IMR-90 (cell line): Measurements from ENCODE around the gene ALDH1B1. TPM values are rescaled to one million over a fixed set of nuclear protein-coding genes. Genes with fewer than 3 reads are reported as not detected.

Source experiments
- ATAC-seq: fragments of 200-7000 bp; cut with Tn5 transposase; 2 replicates; pipeline ENCODE4 v1.9.1; 2020; ENCODE audit warnings: low read depth, mild to moderate bottlenecking, moderate library complexity
- BruUV-seq: library from RNA; stranded (reverse); fragments of 400-500 nt; replicated peaks from 2 replicates; lab custom pipeline; 2021; lab: Mats Ljungman, UMichigan
- CTCF ChIA-PET: fragments of 300-600 bp; formaldehyde crosslinking; extraction: SDS; loops from one replicate; lab custom pipeline; 2021; ENCODE audit warnings: antibody characterized with exemption; lab: Yijun Ruan, JAX
- POLR2A ChIA-PET: fragments of 300-600 bp; sonication (Branson Sonifier 250); formaldehyde crosslinking; loops from one replicate; lab custom pipeline; 2022; ENCODE audit warnings: antibody characterized with exemption; ENCODE audit not compliant: unreplicated experiment; lab: Charles Lee
- DNase-seq: peaks from one replicate; pipeline ENCODE4 v3.0.0; 2013
- H2AFZ ChIP-seq: replicated peaks from 2 replicates; pipeline ENCODE3; 2013; ENCODE audit warnings: low read length, mild to moderate bottlenecking; ENCODE audit not compliant: poor library complexity
- H2AK5ac ChIP-seq: 2 replicates; pipeline ENCODE4 v1.6.1; 2013; ENCODE audit warnings: low read depth, low read length, inconsistent platforms
- H2AK9ac ChIP-seq: replicated peaks from 2 replicates; pipeline ENCODE3; 2013; ENCODE audit warnings: mild to moderate bottlenecking, low read depth, low read length, moderate library complexity; ENCODE audit not compliant: poor library complexity
- H2BK120ac ChIP-seq: 2 replicates; pipeline ENCODE4 v1.6.1; 2013; ENCODE audit warnings: low read depth, low read length, inconsistent platforms
- H2BK15ac ChIP-seq: 3 replicates; pipeline ENCODE4 v1.6.1; 2013; ENCODE audit warnings: low read depth, low read length, inconsistent platforms
- H2BK20ac ChIP-seq: 2 replicates; pipeline ENCODE4 v1.6.1; 2013; ENCODE audit warnings: low read depth, mild to moderate bottlenecking, inconsistent platforms, low read length, moderate library complexity
- H2BK5ac ChIP-seq: 2 replicates; pipeline ENCODE4 v1.6.1; 2013; ENCODE audit warnings: mild to moderate bottlenecking, low read depth, low read length, inconsistent platforms; ENCODE audit not compliant: poor library complexity, severe bottlenecking
- H3K14ac ChIP-seq: replicated peaks from 2 replicates; pipeline ENCODE4 v1.6.1; 2013; ENCODE audit warnings: low read depth, low read length, inconsistent platforms
- H3K18ac ChIP-seq: 2 replicates; pipeline ENCODE4 v1.6.1; 2013; ENCODE audit warnings: low read depth, low read length, control low read depth
- H3K23ac ChIP-seq: 2 replicates; pipeline ENCODE4 v1.6.1; 2013; ENCODE audit warnings: low read depth, low read length, inconsistent platforms
- H3K27ac ChIP-seq: 2 replicates; pipeline ENCODE4 v1.5.1; 2013; ENCODE audit warnings: mild to moderate bottlenecking, control low read depth, low read length; ENCODE audit not compliant: insufficient read depth
- H3K27me3 ChIP-seq: 2 replicates; pipeline ENCODE4 v1.6.1; 2013; ENCODE audit warnings: low read length; ENCODE audit not compliant: control insufficient read depth, insufficient read depth
- H3K36me3 ChIP-seq: 2 replicates; pipeline ENCODE4 v1.6.1; 2013; ENCODE audit warnings: low read length, mixed read lengths; ENCODE audit not compliant: control insufficient read depth, insufficient read depth
- H3K4ac ChIP-seq: 2 replicates; pipeline ENCODE4 v1.6.1; 2013; ENCODE audit warnings: low read depth, low read length, inconsistent platforms
- H3K4me1 ChIP-seq: 2 replicates; pipeline ENCODE4 v1.6.1; 2013; ENCODE audit warnings: low read length, mixed read lengths; ENCODE audit not compliant: control insufficient read depth, insufficient read depth
- H3K4me2 ChIP-seq: 2 replicates; pipeline ENCODE4 v1.6.1; 2013; ENCODE audit warnings: low read depth, mild to moderate bottlenecking, control low read depth, low read length, moderate library complexity
- H3K4me3 ChIP-seq: 2 replicates; pipeline ENCODE4 v1.5.1; 2013; ENCODE audit warnings: low read depth, mild to moderate bottlenecking, control low read depth, low read length, moderate library complexity; ENCODE audit not compliant: insufficient read depth
- H3K56ac ChIP-seq: 2 replicates; pipeline ENCODE4 v1.6.1; 2013; ENCODE audit warnings: low read length, inconsistent platforms; ENCODE audit not compliant: insufficient read depth; ENCODE audit errors: extremely low read depth
- H3K79me1 ChIP-seq, 2 experiments: 2 replicates each; pipeline ENCODE4 v1.6.1; 2013; ENCODE audit warnings: low read length in 2 of 2, inconsistent platforms in 1 of 2, low read depth in 1 of 2
- H3K9ac ChIP-seq: 2 replicates; pipeline ENCODE4 v1.6.1; 2013; ENCODE audit warnings: low read depth, low read length, control low read depth
- H3K9me1 ChIP-seq: 2 replicates; pipeline ENCODE4 v1.6.1; 2013; ENCODE audit warnings: low read length, inconsistent platforms; ENCODE audit not compliant: insufficient read depth
- H3K9me3 ChIP-seq: 2 replicates; pipeline ENCODE4 v1.6.1; 2013; ENCODE audit warnings: low read length; ENCODE audit not compliant: control insufficient read depth, insufficient read depth
- H4K20me1 ChIP-seq: 2 replicates; pipeline ENCODE4 v1.6.1; 2013; ENCODE audit warnings: low read length, inconsistent platforms; ENCODE audit not compliant: insufficient read depth
- H4K5ac ChIP-seq: 2 replicates; pipeline ENCODE4 v1.6.1; 2013; ENCODE audit warnings: mild to moderate bottlenecking, low read depth, low read length, control low read depth
- H4K8ac ChIP-seq, 2 experiments: 2 replicates each; pipeline ENCODE4 v1.6.1; 2013; ENCODE audit warnings: low read depth in 2 of 2, low read length in 2 of 2, control low read depth in 1 of 2, inconsistent platforms in 1 of 2
- H4K91ac ChIP-seq: 2 replicates; pipeline ENCODE4 v1.6.1; 2013; ENCODE audit warnings: low read depth, low read length, inconsistent platforms; ENCODE audit not compliant: insufficient read depth
- BHLHE40 ChIP-seq: fragments of 150-350 bp; IDR thresholded peaks from 2 replicates; pipeline ENCODE4 v1.6.1; 2016; ENCODE audit warnings: mild to moderate bottlenecking, low read depth, low read length
- CEBPB ChIP-seq: IDR thresholded peaks from 2 replicates; pipeline ENCODE4 v1.6.1; 2012; ENCODE audit warnings: low read depth, low read length, improper control_type of control experiment
- CHD1 ChIP-seq: IDR thresholded peaks from 2 replicates; pipeline ENCODE4 v1.6.1; 2012; ENCODE audit warnings: low read depth, low read length, improper control_type of control experiment
- FOS ChIP-seq: fragments of 150-350 bp; IDR thresholded peaks from 2 replicates; pipeline ENCODE4 v1.6.1; 2016; ENCODE audit warnings: low read depth, low read length
- MAFK ChIP-seq: IDR thresholded peaks from 2 replicates; pipeline ENCODE4 v1.6.1; 2012; ENCODE audit warnings: low read depth, low read length, improper control_type of control experiment
- MAZ ChIP-seq: IDR thresholded peaks from 2 replicates; pipeline ENCODE4 v1.6.1; 2012; ENCODE audit warnings: low read depth, mild to moderate bottlenecking, low read length, improper control_type of control experiment, moderate library complexity, borderline replicate concordance
- MXI1 ChIP-seq: IDR thresholded peaks from 2 replicates; pipeline ENCODE4 v1.6.1; 2012; ENCODE audit warnings: low read depth, mild to moderate bottlenecking, low read length, moderate library complexity, borderline replicate concordance
- NFE2L2 ChIP-seq: fragments of 150-350 bp; IDR thresholded peaks from 2 replicates; pipeline ENCODE4 v1.6.1; 2016; ENCODE audit warnings: low read depth, mild to moderate bottlenecking, low read length
- POLR2A ChIP-seq: IDR thresholded peaks from 2 replicates; pipeline ENCODE4 v1.6.1; 2012; ENCODE audit warnings: mild to moderate bottlenecking, low read depth, low read length
- RFX5 ChIP-seq: IDR thresholded peaks from 2 replicates; pipeline ENCODE4 v1.8.0; 2012; ENCODE audit warnings: low read depth, mild to moderate bottlenecking, low read length, moderate library complexity
- SMC3 ChIP-seq: fragments of 150-350 bp; IDR thresholded peaks from 2 replicates; pipeline ENCODE4 v1.6.1; 2016; ENCODE audit warnings: low read depth, mild to moderate bottlenecking, antibody characterized with exemption, low read length, moderate library complexity
- USF2 ChIP-seq: fragments of 150-350 bp; IDR thresholded peaks from 2 replicates; pipeline ENCODE4 v1.6.1; 2017; ENCODE audit warnings: mild to moderate bottlenecking, antibody characterized with exemption, low read length, low read depth
- WGBS, 2 experiments: methylation state at CpG; one replicate each; pipeline versions ENCODE4 v1.1.5 to v1.1.7; 2013; ENCODE audit warnings: missing lambda C conversion rate in 2 of 2; ENCODE audit not compliant: insufficient read length in 1 of 2; ENCODE audit errors: extremely low coverage in 2 of 2; 5-methylcytosine and 5-hydroxymethylcytosine counted together
- dilution Hi-C: fragments of 300-500 bp; cut with HindIII; formaldehyde crosslinking; loops from one replicate; pipeline ENCODE4 v1.14.3; 2018; ENCODE audit warnings: low sequenced_read_pairs; ENCODE audit not compliant: unreplicated experiment
- in situ Hi-C: fragments of 300-500 bp; cut with MboI; formaldehyde crosslinking; loops from 3 replicates; pipeline ENCODE4 v1.14.3; 2019; ENCODE audit warnings: low sequenced_read_pairs, inconsistent platforms, mixed read lengths
- intact Hi-C: fragments of 100-400 bp; cut with micrococcal nuclease; formaldehyde crosslinking; loops from 2 replicates; pipeline ENCODE4 v1.10.0; 2022
- polyA plus RNA-seq, 3 experiments: library from polyadenylated mRNA; depleted of rRNA; stranded (reverse); fragments of >200 nt; gene quantifications; 2 replicates each; pipeline ENCODE4 v1.2.3, GENCODE V29; 2012; ENCODE audit warnings: low replicate concordance in 1 of 3
- total RNA-seq: library from RNA; depleted of rRNA; stranded (reverse); fragments of >200 nt; gene quantifications from 2 replicates; pipeline ENCODE4 v1.2.3, GENCODE V29; 2012
- TF ChIP-seq, protein P1 (sequence below): conservative IDR thresholded peaks from 2 replicates; pipeline ENCODE4 v1.5.1; 2012; ENCODE audit warnings: mild to moderate bottlenecking, low read depth, low read length, improper control_type of control experiment

The ALDH1B1 gene
- total and polyA plus RNA-seq, 2 of the 4 experiments (the other 2 are of a cell fraction) = 29.6 to 37.6 TPM

GRCh38 chr9:38362852-38363588 is 29.5 kb upstream of the ALDH1B1 start:
- Histone ChIP-seq H4K8ac (no peak overlapping the region; a peak in 1 of 4 replicates), H3K36me3 (no peaks in the 10 kb centered on the region), H2AK5ac (0 out of 2 replicates have a peak overlapping the region, but pooled peaks have one; percentile 2), H3K27me3 (peaks cover 7% of the 10 kb centered on the region), H3K9ac (peak overlapping the region; percentile 1; the same call in 1 of the 2 replicates), H4K91ac (0 out of 2 replicates have a peak overlapping the region, but pooled peaks have one; percentile 5), H3K4me3 (no peak overlapping the region), H3K56ac (no peak overlapping the region), H3K18ac (no peak overlapping the region), H2AK9ac (peak overlapping the region; percentile 19), H3K79me1 (no peaks in the 10 kb centered on the region), H3K9me1 (no peaks in the 10 kb centered on the region), H3K23ac (no peak overlapping the region), H3K27ac (no peak overlapping the region), H4K5ac (no peak overlapping the region), H3K14ac (no peak overlapping the region), H3K4me1 (peaks cover 3% of the 10 kb centered on the region), H2BK15ac (0 out of 3 replicates have a peak overlapping the region, but pooled peaks have one; percentile 20), H2AFZ (peak overlapping the region; percentile 88), H3K4ac (peak overlapping the region; percentile 34; the same call in 1 of the 2 replicates), H2BK20ac (0 out of 2 replicates have a peak overlapping the region, but pooled peaks have one; percentile 50), H3K9me3 (no peaks in the 10 kb centered on the region), H4K20me1 (no peaks in the 10 kb centered on the region), H2BK5ac (no peak overlapping the region), H2BK120ac (peak overlapping the region; percentile 28), H3K4me2 (peak overlapping the region; percentile 51)
- dilution Hi-C loops (no loop called here), intact Hi-C loops (loop anchor here (1.0 to 5.0 kb wide), 7 partner anchors 276 to 880 kb away; partner anchors contain the start of genes SHB and TOMM5), in situ Hi-C loops (loop anchor here (5.0 to 25.0 kb wide), 4 partner anchors 278 to 876 kb away; partner anchors contain the start of gene POLR1E)
- DNase-seq (peak; percentile 85), ATAC-seq (peak; percentile 84)
- BruUV-seq = no TSS peak
- CTCF ChIA-PET = interaction anchor here (0.5 to 0.7 kb wide), 2 partner anchors 600 to 1380 kb away, joined by 3 to 6 read pairs; no protein-coding TSS in a partner anchor
- POLR2A ChIA-PET = no interaction called here
- WGBS, 2 experiments = 23% methylated on average over 6 of the region's 21 CpGs; no CpG with 5 or more reads in 1 of the 2 experiments
- TF ChIP-seq CEBPB (no peak), USF2 (no peak), BHLHE40 (no peak), CHD1 (no peak), MAZ (no peak), FOS (no peak), MAFK (no peak), SMC3 (peak; percentile 76), NFE2L2 (no peak), MXI1 (peak; percentile 81; the same call in 1 of the 2 replicates), RFX5 (no peak), POLR2A (0 out of 2 replicates have a peak, but pooled peaks have one; percentile 28)
- TF ChIP-seq, protein P1, sequence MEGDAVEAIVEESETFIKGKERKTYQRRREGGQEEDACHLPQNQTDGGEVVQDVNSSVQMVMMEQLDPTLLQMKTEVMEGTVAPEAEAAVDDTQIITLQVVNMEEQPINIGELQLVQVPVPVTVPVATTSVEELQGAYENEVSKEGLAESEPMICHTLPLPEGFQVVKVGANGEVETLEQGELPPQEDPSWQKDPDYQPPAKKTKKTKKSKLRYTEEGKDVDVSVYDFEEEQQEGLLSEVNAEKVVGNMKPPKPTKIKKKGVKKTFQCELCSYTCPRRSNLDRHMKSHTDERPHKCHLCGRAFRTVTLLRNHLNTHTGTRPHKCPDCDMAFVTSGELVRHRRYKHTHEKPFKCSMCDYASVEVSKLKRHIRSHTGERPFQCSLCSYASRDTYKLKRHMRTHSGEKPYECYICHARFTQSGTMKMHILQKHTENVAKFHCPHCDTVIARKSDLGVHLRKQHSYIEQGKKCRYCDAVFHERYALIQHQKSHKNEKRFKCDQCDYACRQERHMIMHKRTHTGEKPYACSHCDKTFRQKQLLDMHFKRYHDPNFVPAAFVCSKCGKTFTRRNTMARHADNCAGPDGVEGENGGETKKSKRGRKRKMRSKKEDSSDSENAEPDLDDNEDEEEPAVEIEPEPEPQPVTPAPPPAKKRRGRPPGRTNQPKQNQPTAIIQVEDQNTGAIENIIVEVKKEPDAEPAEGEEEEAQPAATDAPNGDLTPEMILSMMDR = peak; percentile 80
